Measurements from ENCODE around the gene CBFA2T3.

GRCh38 chr16:88966986-88967829 lies 9.8 kb downstream of the CBFA2T3 start:
- no peak for TF ChIP-seq ZNF274 (IDR thresholded peaks at IDR 0.05; ENCODE audit: low read depth, low read length)
- TF ChIP-seq YY1 (IDR thresholded peaks at IDR 0.05; ENCODE audit: insufficient read depth, insufficient read length), result no peak
